Activated CD4-positive, alpha-beta T cell treated with anti-CD3 and anti-CD28 coated beads, Interleukin-2, amount 50 U/mL, for 16 hours (primary cell): ENCODE measurements around the gene FDXR.

Experiments used
- DNase-seq: peaks from one replicate; pipeline ENCODE4 v3.0.0-alpha.2; 2020

FDXR gene

GRCh38 chr17:74831444-74832146 is 41.2 kb downstream of the FDXR start:
- DNase-seq = no peak

- no peak for DNase-seq
These were observed 41.9 kb downstream of the FDXR start for GRCh38 chr17:74830861-74831260.

GRCh38 chr17:74827800-74828199 is 45.0 kb downstream of the FDXR start:
- no peak for DNase-seq

GRCh38 chr17:74825952-74826719 is 46.7 kb downstream of the FDXR start:
- DNase-seq = no peak

- no peak for DNase-seq
These were observed 47.7 kb downstream of the FDXR start for GRCh38 chr17:74824961-74825627.

GRCh38 chr17:74822939-74823367 is 49.8 kb downstream of the FDXR start:
- no peak for DNase-seq

- no peak for DNase-seq
These were observed 50.4 kb downstream of the FDXR start for GRCh38 chr17:74822335-74822938.

- no peak for DNase-seq
These were observed 51.0 kb downstream of the FDXR start for GRCh38 chr17:74821655-74822334.

- DNase-seq = no peak
These were observed 52.9 kb downstream of the FDXR start for GRCh38 chr17:74819801-74820436.

- no peak for DNase-seq
These were observed 54.4 kb downstream of the FDXR start for GRCh38 chr17:74818291-74818938.

GRCh38 chr17:74816905-74817620 is 55.7 kb downstream of the FDXR start:
- DNase-seq = no peak

- DNase-seq = no peak
These were observed 57.0 kb downstream of the FDXR start for GRCh38 chr17:74815550-74816370.

GRCh38 chr17:74815067-74815466 is 57.7 kb downstream of the FDXR start:
- no peak for DNase-seq

- no peak for DNase-seq
These were observed 58.3 kb downstream of the FDXR start for GRCh38 chr17:74814453-74814852.
